Measurements from ENCODE around the gene MUC3A.

DNA sequence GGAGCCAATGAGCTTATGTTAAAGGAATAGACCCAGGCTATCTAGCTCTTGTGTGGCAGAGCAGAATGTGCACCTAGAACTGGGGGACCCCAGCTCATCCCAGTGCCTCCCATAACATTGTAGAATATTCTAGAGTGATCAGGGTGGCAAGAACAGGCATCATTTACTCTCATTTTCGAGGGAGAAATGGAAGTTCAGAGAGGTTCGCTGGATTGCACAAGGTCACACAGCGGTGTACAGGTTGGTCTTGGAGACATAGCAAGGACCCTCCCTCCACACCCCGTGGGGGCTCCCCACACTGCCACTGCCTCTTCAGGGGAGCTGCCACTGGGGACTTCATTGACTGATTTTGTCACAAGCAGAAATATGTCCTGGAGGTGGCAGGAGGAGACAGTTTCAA lies 29.0 kb downstream of the MUC3A start:
- TF ChIP-seq, protein P1, sequence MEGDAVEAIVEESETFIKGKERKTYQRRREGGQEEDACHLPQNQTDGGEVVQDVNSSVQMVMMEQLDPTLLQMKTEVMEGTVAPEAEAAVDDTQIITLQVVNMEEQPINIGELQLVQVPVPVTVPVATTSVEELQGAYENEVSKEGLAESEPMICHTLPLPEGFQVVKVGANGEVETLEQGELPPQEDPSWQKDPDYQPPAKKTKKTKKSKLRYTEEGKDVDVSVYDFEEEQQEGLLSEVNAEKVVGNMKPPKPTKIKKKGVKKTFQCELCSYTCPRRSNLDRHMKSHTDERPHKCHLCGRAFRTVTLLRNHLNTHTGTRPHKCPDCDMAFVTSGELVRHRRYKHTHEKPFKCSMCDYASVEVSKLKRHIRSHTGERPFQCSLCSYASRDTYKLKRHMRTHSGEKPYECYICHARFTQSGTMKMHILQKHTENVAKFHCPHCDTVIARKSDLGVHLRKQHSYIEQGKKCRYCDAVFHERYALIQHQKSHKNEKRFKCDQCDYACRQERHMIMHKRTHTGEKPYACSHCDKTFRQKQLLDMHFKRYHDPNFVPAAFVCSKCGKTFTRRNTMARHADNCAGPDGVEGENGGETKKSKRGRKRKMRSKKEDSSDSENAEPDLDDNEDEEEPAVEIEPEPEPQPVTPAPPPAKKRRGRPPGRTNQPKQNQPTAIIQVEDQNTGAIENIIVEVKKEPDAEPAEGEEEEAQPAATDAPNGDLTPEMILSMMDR (IDR thresholded peaks at IDR 0.05), result no peak
- TF ChIP-seq POLR2A (IDR thresholded peaks at IDR 0.05), result no peak

Data from uterus (tissue), 2 donors.